Osteoblast (primary cell): ENCODE results near the gene ADRA2C. TPM values are rescaled to one million over a fixed set of nuclear protein-coding genes. Genes with fewer than 3 reads are reported as not detected.
"Not testable (repeated sequence)": the region's sequence is repeated elsewhere in the genome, so short reads cannot be mapped to it uniquely, and the experiment has no call there.

Experiments used
- DNase-seq: peaks from one replicate; pipeline ENCODE4 v3.0.0; 2011; ENCODE audit warnings: low spot score, mixed read lengths; ENCODE audit not compliant: insufficient read length; ENCODE audit errors: missing footprints
- H2AFZ ChIP-seq: 2 replicates; pipeline ENCODE4 v1.6.0; 2011; ENCODE audit warnings: mild to moderate bottlenecking, low read length
- H3K27ac ChIP-seq: 2 replicates; pipeline ENCODE4 v1.5.1; 2011; ENCODE audit warnings: mild to moderate bottlenecking, low read depth, low read length, moderate library complexity
- H3K27me3 ChIP-seq: 2 replicates; pipeline ENCODE4 v1.6.0; 2012; ENCODE audit warnings: mild to moderate bottlenecking, control low read depth, inconsistent platforms, low read length, moderate library complexity; ENCODE audit not compliant: insufficient read depth
- H3K36me3 ChIP-seq: 2 replicates; pipeline ENCODE4 v1.5.1; 2011; ENCODE audit warnings: mild to moderate bottlenecking, low read length, control low read depth, moderate library complexity; ENCODE audit not compliant: insufficient read depth
- H3K4me1 ChIP-seq: 2 replicates; pipeline ENCODE4 v1.5.1; 2011; ENCODE audit warnings: mild to moderate bottlenecking, low read length, control low read depth, moderate library complexity; ENCODE audit not compliant: insufficient read depth
- H3K4me2 ChIP-seq: 2 replicates; pipeline ENCODE4 v1.6.0; 2011; ENCODE audit warnings: mild to moderate bottlenecking, low read length; ENCODE audit not compliant: insufficient read depth
- H3K4me3 ChIP-seq: fragments of 200-600 bp; sonication (generic); 3 replicates; pipeline ENCODE4 v1.5.1; 2012; ENCODE audit warnings: mild to moderate bottlenecking, low read length, inconsistent platforms; ENCODE audit not compliant: insufficient read depth
- H3K79me2 ChIP-seq: 2 replicates; pipeline ENCODE4 v1.6.0; 2012; ENCODE audit warnings: mild to moderate bottlenecking, low read length, control low read depth, inconsistent platforms; ENCODE audit not compliant: insufficient read depth
- H3K9me3 ChIP-seq: 2 replicates; pipeline ENCODE4 v1.5.1; 2011; ENCODE audit warnings: low read depth, low read length, control low read depth
- H4K20me1 ChIP-seq: 2 replicates; pipeline ENCODE4 v1.6.0; 2012; ENCODE audit warnings: mild to moderate bottlenecking, low read length, control low read depth; ENCODE audit not compliant: insufficient read depth
- total RNA-seq: library from RNA; depleted of rRNA; stranded (reverse); fragments of >200 nt; gene quantifications from 2 replicates; pipeline ENCODE4 v1.2.3, GENCODE V29; 2012
- TF ChIP-seq, protein P1 (sequence below): IDR thresholded peaks from 2 replicates; pipeline ENCODE4 v1.5.1; 2011; ENCODE audit warnings: mild to moderate bottlenecking, low read depth, low read length, moderate library complexity; ENCODE audit errors: extremely low read depth

The ADRA2C gene
- total RNA-seq, 1 donor, result 1.1 TPM

DNA sequence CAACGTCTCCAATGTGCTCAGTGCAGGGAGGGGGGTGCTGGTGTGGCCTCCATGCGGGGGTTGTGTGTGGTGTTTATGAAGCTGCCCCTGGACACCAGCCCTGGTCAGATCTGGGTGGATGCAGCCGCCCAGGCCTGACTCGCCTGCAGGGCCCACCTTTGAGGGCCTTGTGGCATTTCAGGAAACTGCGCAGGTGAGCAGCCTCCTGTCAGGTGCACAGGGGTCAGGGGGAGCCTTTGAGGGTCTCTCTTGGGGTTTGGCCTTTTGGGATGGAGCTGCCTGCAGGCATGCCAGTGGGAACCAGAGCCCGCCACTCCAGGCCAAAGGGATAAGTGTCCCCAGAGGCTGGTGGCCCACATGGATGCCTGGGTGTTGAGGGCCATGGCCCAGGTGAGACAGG lies 45.4 kb downstream of the ADRA2C start:
- Histone ChIP-seq H3K27ac (no peak overlapping the region), H3K27me3 (peaks cover 14% of the 10 kb centered on the region)

DNA sequence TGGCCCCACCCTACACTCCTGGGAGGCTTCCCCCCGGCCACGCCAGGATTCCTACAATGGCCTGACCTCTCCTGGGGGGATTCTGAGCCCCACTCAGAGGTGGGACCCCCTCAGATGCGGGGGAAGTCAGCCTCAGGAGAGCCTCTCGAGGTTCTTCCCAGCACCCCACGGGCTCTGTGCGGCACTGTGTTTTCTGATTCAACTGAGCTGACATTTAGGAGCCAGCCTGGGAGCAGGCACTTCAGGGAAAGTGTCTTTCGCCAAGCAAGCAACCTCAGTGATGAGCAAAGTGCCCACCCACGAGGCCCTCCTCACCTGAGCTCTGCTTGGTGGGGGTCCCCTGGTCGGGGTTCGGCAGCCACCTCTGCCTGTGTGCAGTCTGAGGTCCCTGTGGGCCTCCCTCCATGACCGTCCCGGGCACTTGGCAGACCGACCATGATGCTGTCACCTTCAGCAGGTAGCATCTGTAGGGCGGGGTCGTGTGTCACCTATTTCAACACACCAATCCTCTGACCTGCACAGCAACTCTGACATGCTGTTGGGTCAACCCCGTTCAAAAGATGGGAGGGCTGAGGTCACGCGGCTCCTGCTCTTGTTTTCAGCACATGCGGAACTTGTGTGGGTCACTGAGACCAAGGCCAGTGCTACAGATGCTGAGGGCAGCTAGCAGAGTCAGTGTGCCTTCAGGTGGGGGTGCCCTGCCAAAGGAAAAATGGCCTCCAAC lies 46.2 kb downstream of the ADRA2C start:
- no peaks in the 10 kb centered on the region for H3K9me3 ChIP-seq
- H3K36me3 ChIP-seq, result no peaks in the 10 kb centered on the region
- no peak overlapping the region for H3K27ac ChIP-seq
- peaks cover 10% of the 10 kb centered on the region for H3K27me3 ChIP-seq
- DNase-seq, result no peak
- H3K4me3 ChIP-seq, result no peak overlapping the region
- no peaks in the 10 kb centered on the region for H3K4me1 ChIP-seq
- H2AFZ ChIP-seq, result no peak overlapping the region
- TF ChIP-seq, protein P1, sequence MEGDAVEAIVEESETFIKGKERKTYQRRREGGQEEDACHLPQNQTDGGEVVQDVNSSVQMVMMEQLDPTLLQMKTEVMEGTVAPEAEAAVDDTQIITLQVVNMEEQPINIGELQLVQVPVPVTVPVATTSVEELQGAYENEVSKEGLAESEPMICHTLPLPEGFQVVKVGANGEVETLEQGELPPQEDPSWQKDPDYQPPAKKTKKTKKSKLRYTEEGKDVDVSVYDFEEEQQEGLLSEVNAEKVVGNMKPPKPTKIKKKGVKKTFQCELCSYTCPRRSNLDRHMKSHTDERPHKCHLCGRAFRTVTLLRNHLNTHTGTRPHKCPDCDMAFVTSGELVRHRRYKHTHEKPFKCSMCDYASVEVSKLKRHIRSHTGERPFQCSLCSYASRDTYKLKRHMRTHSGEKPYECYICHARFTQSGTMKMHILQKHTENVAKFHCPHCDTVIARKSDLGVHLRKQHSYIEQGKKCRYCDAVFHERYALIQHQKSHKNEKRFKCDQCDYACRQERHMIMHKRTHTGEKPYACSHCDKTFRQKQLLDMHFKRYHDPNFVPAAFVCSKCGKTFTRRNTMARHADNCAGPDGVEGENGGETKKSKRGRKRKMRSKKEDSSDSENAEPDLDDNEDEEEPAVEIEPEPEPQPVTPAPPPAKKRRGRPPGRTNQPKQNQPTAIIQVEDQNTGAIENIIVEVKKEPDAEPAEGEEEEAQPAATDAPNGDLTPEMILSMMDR, result no peak
- H3K4me2 ChIP-seq, result no peak overlapping the region
- no peaks in the 10 kb centered on the region for H3K79me2 ChIP-seq
- no peaks in the 10 kb centered on the region for H4K20me1 ChIP-seq

More for the DNA sequence above, 45.4 kb downstream of the ADRA2C start:
- Histone ChIP-seq H3K36me3 (no peaks in the 10 kb centered on the region), H3K4me1 (no peaks in the 10 kb centered on the region), H4K20me1 (no peaks in the 10 kb centered on the region), H2AFZ (no peak overlapping the region), H3K79me2 (no peaks in the 10 kb centered on the region), H3K9me3 (no peaks in the 10 kb centered on the region), H3K4me2 (no peak overlapping the region), H3K4me3 (no peak overlapping the region)
- DNase-seq, result no peak
- TF ChIP-seq, protein P1, result no peak

- Histone ChIP-seq H3K4me2 (no peak overlapping the region), H3K9me3 (no peaks in the 10 kb centered on the region), H3K79me2 (no peaks in the 10 kb centered on the region), H4K20me1 (no peaks in the 10 kb centered on the region), H2AFZ (no peak overlapping the region), H3K27ac (no peak overlapping the region), H3K4me1 (no peaks in the 10 kb centered on the region), H3K27me3 (peaks cover 1% of the 10 kb centered on the region), H3K4me3 (no peak overlapping the region), H3K36me3 (no peaks in the 10 kb centered on the region)
- TF ChIP-seq, protein P1, result no peak
- DNase-seq, result no peak
Observed at GRCh38 chr4:3813151-3814052, 47.2 kb downstream of the ADRA2C start.

DNA sequence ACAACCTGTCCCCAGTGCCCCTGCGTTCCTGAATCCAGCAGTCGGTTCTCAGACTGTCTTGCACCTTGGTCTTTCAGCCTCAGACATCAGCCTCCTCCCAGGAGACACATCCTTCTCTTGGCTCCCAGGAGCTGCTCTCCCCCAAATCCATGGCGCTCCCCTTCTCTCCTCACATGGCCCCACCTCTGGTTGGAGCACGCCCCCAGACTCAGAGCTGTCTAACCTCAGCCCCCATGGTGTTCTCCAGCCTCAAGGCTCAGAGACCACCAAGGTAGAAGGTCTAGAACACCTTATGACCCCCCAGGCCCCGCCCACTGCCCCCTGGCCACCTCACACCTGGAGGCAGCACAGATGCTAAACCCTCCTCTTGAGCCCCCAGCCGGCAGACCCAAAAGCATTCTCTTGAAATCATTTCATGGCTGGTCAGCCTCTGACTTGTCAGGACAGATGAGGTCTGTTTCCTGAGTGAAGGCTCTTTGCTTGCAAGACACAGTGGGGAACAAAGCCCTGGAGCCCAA lies 47.9 kb downstream of the ADRA2C start:
- no peak overlapping the region for H3K27ac ChIP-seq
- H3K4me1 ChIP-seq, result no peaks in the 10 kb centered on the region
- no peaks in the 10 kb centered on the region for H3K79me2 ChIP-seq
- H3K27me3 ChIP-seq, result no peaks in the 10 kb centered on the region
- H3K4me3 ChIP-seq, result no peak overlapping the region
- no peaks in the 10 kb centered on the region for H4K20me1 ChIP-seq
- no peak overlapping the region for H3K4me2 ChIP-seq
- TF ChIP-seq, protein P1, result no peak
- H3K36me3 ChIP-seq, result no peaks in the 10 kb centered on the region
- no peaks in the 10 kb centered on the region for H3K9me3 ChIP-seq
- H2AFZ ChIP-seq, result no peak overlapping the region
- no peak for DNase-seq

DNA sequence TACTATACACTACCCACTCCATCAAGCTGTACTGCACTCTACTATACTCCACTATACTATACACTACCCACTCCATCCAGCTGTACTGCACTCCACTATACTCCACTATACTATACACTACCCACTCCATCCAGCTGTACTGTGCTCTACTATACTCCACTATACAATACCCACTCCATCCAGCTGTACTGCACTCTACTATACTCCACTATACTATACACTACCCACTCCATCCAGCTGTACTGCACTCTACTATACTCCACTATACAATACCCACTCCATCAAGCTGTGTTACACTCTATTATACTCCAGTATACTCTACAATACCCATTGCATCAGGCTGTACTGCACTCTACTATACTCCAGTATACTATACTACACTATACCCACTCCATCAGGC lies 48.7 kb downstream of the ADRA2C start:
- not testable (repeated sequence) for H3K27me3 ChIP-seq, DNase-seq, H4K20me1 ChIP-seq

More for the DNA sequence above, 48.7 kb downstream of the ADRA2C start:
- H3K4me3 ChIP-seq, H3K4me2 ChIP-seq, H3K9me3 ChIP-seq, H3K36me3 ChIP-seq, H3K4me1 ChIP-seq, H2AFZ ChIP-seq, H3K79me2 ChIP-seq, H3K27ac ChIP-seq: not testable (repeated sequence)
